Measurements from ENCODE around the gene KCNJ9.

DNA sequence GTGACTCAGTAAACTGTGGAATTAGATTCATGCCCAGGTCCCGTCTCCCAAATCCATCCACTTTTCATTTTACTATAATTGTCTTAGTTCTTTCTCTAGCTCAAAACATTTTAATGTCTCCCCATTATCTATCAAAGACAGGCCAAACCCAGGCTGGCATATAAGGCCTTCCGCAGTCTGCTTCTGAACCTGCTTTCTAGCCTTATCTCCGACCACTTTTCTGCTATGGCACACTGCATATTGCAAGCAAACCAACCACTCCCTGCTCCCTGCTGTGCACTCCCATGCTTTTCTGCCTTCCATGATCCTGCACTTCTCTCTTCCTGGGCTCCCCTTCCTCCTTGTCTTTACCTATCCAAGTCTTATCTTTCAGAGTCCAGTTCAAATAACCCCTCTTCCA, 32.2 kb upstream of the KCNJ9 start:
- TF ChIP-seq, protein P1, sequence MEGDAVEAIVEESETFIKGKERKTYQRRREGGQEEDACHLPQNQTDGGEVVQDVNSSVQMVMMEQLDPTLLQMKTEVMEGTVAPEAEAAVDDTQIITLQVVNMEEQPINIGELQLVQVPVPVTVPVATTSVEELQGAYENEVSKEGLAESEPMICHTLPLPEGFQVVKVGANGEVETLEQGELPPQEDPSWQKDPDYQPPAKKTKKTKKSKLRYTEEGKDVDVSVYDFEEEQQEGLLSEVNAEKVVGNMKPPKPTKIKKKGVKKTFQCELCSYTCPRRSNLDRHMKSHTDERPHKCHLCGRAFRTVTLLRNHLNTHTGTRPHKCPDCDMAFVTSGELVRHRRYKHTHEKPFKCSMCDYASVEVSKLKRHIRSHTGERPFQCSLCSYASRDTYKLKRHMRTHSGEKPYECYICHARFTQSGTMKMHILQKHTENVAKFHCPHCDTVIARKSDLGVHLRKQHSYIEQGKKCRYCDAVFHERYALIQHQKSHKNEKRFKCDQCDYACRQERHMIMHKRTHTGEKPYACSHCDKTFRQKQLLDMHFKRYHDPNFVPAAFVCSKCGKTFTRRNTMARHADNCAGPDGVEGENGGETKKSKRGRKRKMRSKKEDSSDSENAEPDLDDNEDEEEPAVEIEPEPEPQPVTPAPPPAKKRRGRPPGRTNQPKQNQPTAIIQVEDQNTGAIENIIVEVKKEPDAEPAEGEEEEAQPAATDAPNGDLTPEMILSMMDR (conservative IDR thresholded peaks at IDR 0.05; ENCODE audit: low read depth in 2 of 2) = no peak
- TF ChIP-seq POLR2AphosphoS5 (IDR thresholded peaks at IDR 0.05; ENCODE audit: low read depth) = no peak
- TF ChIP-seq, protein P2, sequence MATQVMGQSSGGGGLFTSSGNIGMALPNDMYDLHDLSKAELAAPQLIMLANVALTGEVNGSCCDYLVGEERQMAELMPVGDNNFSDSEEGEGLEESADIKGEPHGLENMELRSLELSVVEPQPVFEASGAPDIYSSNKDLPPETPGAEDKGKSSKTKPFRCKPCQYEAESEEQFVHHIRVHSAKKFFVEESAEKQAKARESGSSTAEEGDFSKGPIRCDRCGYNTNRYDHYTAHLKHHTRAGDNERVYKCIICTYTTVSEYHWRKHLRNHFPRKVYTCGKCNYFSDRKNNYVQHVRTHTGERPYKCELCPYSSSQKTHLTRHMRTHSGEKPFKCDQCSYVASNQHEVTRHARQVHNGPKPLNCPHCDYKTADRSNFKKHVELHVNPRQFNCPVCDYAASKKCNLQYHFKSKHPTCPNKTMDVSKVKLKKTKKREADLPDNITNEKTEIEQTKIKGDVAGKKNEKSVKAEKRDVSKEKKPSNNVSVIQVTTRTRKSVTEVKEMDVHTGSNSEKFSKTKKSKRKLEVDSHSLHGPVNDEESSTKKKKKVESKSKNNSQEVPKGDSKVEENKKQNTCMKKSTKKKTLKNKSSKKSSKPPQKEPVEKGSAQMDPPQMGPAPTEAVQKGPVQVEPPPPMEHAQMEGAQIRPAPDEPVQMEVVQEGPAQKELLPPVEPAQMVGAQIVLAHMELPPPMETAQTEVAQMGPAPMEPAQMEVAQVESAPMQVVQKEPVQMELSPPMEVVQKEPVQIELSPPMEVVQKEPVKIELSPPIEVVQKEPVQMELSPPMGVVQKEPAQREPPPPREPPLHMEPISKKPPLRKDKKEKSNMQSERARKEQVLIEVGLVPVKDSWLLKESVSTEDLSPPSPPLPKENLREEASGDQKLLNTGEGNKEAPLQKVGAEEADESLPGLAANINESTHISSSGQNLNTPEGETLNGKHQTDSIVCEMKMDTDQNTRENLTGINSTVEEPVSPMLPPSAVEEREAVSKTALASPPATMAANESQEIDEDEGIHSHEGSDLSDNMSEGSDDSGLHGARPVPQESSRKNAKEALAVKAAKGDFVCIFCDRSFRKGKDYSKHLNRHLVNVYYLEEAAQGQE (IDR thresholded peaks at IDR 0.05; ENCODE audit: unreplicated experiment) = no peak
